DOHH2 (cell line): ENCODE measurements around the gene MPRIP.

Experiments used
- H3F3A ChIP-seq: fragments of 200-600 bp; sonication (generic), shearing (Covaris generic); 2 replicates; pipeline ENCODE4 v1.6.0; 2016; ENCODE audit warnings: antibody characterized with exemption, mild to moderate bottlenecking; ENCODE audit not compliant: control insufficient read depth, insufficient read depth
- H3K27ac ChIP-seq: fragments of 200-600 bp; sonication (generic); 2 replicates; pipeline ENCODE4 v1.5.1; 2014; ENCODE audit warnings: low read depth, mild to moderate bottlenecking, low read length, moderate library complexity
- H3K27me3 ChIP-seq: fragments of 200-600 bp; sonication (generic); 2 replicates; pipeline ENCODE4 v1.6.1; 2014; ENCODE audit warnings: mild to moderate bottlenecking, low read length, mixed read lengths; ENCODE audit not compliant: control insufficient read depth
- H3K36me3 ChIP-seq: fragments of 200-600 bp; sonication (generic); 2 replicates; pipeline ENCODE4 v1.6.1; 2014; ENCODE audit warnings: mild to moderate bottlenecking, low read length, moderate library complexity, mixed read lengths; ENCODE audit not compliant: control insufficient read depth
- H3K4me1 ChIP-seq: fragments of 200-600 bp; sonication (generic); 2 replicates; pipeline ENCODE4 v1.6.1; 2014; ENCODE audit warnings: mild to moderate bottlenecking, low read length, mixed read lengths; ENCODE audit not compliant: control insufficient read depth
- H3K4me2 ChIP-seq: fragments of 200-600 bp; sonication (generic); 2 replicates; pipeline ENCODE4 v1.6.0; 2014; ENCODE audit warnings: mild to moderate bottlenecking, low read length, moderate library complexity
- H3K4me3 ChIP-seq: fragments of 200-600 bp; sonication (generic); 2 replicates; pipeline ENCODE4 v1.5.1; 2014; ENCODE audit warnings: mild to moderate bottlenecking, low read length, mixed read lengths
- H3K79me2 ChIP-seq: fragments of 200-600 bp; sonication (generic); 2 replicates; pipeline ENCODE4 v1.6.1; 2014; ENCODE audit warnings: mild to moderate bottlenecking, low read length, mixed read lengths; ENCODE audit not compliant: control insufficient read depth
- H3K9me2 ChIP-seq: fragments of 200-600 bp; sonication (generic); replicated peaks from 2 replicates; pipeline ENCODE4 v1.6.1; 2014; ENCODE audit warnings: mild to moderate bottlenecking, low read length, mixed read lengths; ENCODE audit not compliant: control insufficient read depth
- H3K9me3 ChIP-seq: fragments of 200-600 bp; sonication (generic); 2 replicates; pipeline ENCODE4 v1.6.1; 2014; ENCODE audit warnings: antibody characterized with exemption, low read length, mixed read lengths; ENCODE audit not compliant: control insufficient read depth, insufficient read depth
- H4K20me1 ChIP-seq: fragments of 200-600 bp; sonication (generic); 2 replicates; pipeline ENCODE4 v1.6.0; 2014; ENCODE audit warnings: low read depth, mild to moderate bottlenecking, antibody characterized with exemption, low read length, moderate library complexity; ENCODE audit not compliant: control insufficient read depth, insufficient read depth
- EZH2phosphoT487 ChIP-seq: fragments of 200-600 bp; sonication (generic); IDR thresholded peaks from 2 replicates; pipeline ENCODE4 v1.6.1; 2017; ENCODE audit warnings: borderline replicate concordance, mild to moderate bottlenecking, antibody characterized with exemption, low read length, moderate library complexity, mixed read lengths
- TF ChIP-seq, protein P1 (sequence below): fragments of 200-600 bp; sonication (generic); IDR thresholded peaks from one replicate; pipeline ENCODE4 v1.5.1; 2014; ENCODE audit warnings: antibody characterized with exemption, mild to moderate bottlenecking, low read depth, low read length; ENCODE audit not compliant: poor library complexity, severe bottlenecking

Gene MPRIP

DNA sequence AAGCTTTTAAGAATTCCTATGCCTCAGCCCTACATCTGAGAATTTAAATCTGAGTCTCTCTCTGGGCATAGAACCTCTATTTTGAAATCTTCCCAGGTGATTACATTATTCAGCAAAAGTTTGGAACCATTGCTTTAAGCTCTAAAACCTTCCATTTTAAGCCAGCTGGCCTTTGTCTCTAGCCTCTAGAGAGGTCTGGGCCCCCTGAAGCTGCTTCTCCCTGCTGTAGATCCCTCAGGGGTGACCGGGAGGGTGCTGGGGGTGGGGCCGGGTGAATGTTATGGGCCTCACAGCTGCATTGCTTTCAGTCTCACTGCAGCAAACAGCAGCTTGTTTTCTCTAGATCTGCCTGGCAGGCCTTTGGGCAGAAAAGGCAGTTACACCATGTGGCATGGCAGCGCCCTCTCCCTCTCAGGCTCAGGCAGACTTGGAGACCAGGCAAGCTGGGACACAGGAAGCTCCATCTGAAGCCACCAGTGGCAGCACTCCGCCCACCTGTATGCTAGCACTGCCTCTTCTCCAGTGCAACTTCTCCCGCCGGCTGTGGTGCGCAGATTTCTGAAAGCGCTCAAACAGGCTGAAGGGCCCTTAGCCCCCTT, 66.3 kb downstream of the MPRIP start:
- no peak overlapping the region for H3K4me3 ChIP-seq
- peaks cover 32% of the 10 kb centered on the region for H3K79me2 ChIP-seq
- H3K4me1 ChIP-seq, result peaks cover 13% of the 10 kb centered on the region
- no peaks in the 10 kb centered on the region for H3K9me3 ChIP-seq
- H3K27ac ChIP-seq, result no peak overlapping the region
- no peaks in the 10 kb centered on the region for H3F3A ChIP-seq
- H3K4me2 ChIP-seq, result no peak overlapping the region
- peaks cover 13% of the 10 kb centered on the region; the same call in 1 of the 2 replicates for H4K20me1 ChIP-seq
- H3K27me3 ChIP-seq, result no peaks in the 10 kb centered on the region
- no peaks in the 10 kb centered on the region; the same call in 1 of the 2 replicates for H3K36me3 ChIP-seq
- no peak for TF ChIP-seq EZH2phosphoT487
- TF ChIP-seq, protein P1, sequence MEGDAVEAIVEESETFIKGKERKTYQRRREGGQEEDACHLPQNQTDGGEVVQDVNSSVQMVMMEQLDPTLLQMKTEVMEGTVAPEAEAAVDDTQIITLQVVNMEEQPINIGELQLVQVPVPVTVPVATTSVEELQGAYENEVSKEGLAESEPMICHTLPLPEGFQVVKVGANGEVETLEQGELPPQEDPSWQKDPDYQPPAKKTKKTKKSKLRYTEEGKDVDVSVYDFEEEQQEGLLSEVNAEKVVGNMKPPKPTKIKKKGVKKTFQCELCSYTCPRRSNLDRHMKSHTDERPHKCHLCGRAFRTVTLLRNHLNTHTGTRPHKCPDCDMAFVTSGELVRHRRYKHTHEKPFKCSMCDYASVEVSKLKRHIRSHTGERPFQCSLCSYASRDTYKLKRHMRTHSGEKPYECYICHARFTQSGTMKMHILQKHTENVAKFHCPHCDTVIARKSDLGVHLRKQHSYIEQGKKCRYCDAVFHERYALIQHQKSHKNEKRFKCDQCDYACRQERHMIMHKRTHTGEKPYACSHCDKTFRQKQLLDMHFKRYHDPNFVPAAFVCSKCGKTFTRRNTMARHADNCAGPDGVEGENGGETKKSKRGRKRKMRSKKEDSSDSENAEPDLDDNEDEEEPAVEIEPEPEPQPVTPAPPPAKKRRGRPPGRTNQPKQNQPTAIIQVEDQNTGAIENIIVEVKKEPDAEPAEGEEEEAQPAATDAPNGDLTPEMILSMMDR, result no peak
- H3K9me2 ChIP-seq, result no peaks in the 10 kb centered on the region

DNA sequence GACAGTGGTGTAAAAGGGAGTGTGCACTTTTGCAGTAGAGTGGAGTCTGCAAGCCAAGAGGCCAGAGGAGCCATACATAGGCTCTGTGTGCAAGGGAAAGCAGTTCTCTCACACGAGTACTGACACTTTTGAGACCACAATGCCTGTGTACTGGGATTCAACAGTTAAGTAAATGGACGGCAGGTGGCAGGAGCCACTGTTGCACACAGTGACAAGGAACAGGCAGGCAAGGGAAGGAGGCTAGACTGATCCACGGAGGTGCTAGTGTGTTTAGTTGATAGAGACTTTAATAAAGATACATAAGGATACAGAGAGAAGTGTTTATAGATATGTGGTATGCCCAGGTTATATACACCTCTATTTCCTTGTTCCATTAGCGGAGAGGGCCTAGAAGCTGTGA, 67.0 kb downstream of the MPRIP start:
- Histone ChIP-seq H3F3A (no peaks in the 10 kb centered on the region), H3K27me3 (no peaks in the 10 kb centered on the region), H3K4me1 (peaks cover 13% of the 10 kb centered on the region), H3K36me3 (no peaks in the 10 kb centered on the region; the same call in 1 of the 2 replicates), H3K27ac (no peak overlapping the region), H3K4me2 (no peak overlapping the region), H3K79me2 (peaks cover 36% of the 10 kb centered on the region), H4K20me1 (peaks cover 13% of the 10 kb centered on the region; the same call in 1 of the 2 replicates), H3K9me2 (no peaks in the 10 kb centered on the region), H3K9me3 (no peaks in the 10 kb centered on the region), H3K4me3 (no peak overlapping the region)
- TF ChIP-seq EZH2phosphoT487, result no peak
- TF ChIP-seq, protein P1, result no peak

GRCh38 chr17:17109907-17110306, 67.7 kb downstream of the MPRIP start:
- TF ChIP-seq EZH2phosphoT487, result no peak
- TF ChIP-seq, protein P1, result no peak
- no peak overlapping the region for H3K27ac ChIP-seq
- H4K20me1 ChIP-seq, result peaks cover 13% of the 10 kb centered on the region; the same call in 1 of the 2 replicates
- H3K9me3 ChIP-seq, result no peaks in the 10 kb centered on the region
- no peak overlapping the region for H3K4me3 ChIP-seq
- no peaks in the 10 kb centered on the region for H3F3A ChIP-seq
- no peaks in the 10 kb centered on the region for H3K27me3 ChIP-seq
- H3K9me2 ChIP-seq, result no peaks in the 10 kb centered on the region
- peaks cover 13% of the 10 kb centered on the region for H3K4me1 ChIP-seq
- no peak overlapping the region for H3K4me2 ChIP-seq
- H3K36me3 ChIP-seq, result no peaks in the 10 kb centered on the region; the same call in 1 of the 2 replicates
- H3K79me2 ChIP-seq, result peaks cover 42% of the 10 kb centered on the region
